Coronary artery (tissue), 2 donors: ENCODE results near the gene FRMPD4.

Experiments
- DNase-seq: peaks from one replicate; pipeline ENCODE4 v3.0.0-alpha.2; 2017; ENCODE audit warnings: low spot score
- H3K27ac ChIP-seq, 2 donors: fragments of 200-600 bp; sonication (generic); one replicate each; pipeline ENCODE4 v1.5.1; 2016 to 2019
- H3K4me3 ChIP-seq: fragments of 200-600 bp; sonication (generic); 2 replicates; pipeline ENCODE4 v1.5.1; 2016; ENCODE audit warnings: mild to moderate bottlenecking, moderate library complexity
- TF ChIP-seq, protein P1 (sequence below): fragments of 200-600 bp; sonication (generic); IDR thresholded peaks from one replicate; pipeline ENCODE4 v1.5.1; 2019; ENCODE audit warnings: antibody characterized with exemption

The FRMPD4 gene

DNA sequence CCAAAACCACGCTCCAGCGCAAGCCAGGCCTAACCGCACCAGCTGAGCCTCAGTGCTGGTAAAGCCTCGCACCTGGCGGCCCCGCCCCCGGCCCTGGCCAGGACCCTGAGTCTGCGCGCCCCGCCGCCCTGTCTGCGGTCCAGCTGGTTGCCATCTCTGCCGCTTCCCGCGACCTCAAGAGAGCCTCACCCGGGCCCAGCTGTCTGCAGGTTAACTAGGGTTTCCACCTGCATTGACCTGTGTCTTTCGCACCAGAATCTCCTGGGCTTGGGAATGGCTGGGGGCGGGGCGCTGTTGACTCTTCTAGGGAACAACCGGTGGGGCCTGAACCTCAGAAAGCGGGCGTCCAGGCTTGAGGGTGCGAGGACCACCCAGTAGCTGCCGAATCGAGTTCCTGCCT, 445.3 kb downstream of the FRMPD4 start:
- no peak for DNase-seq
- TF ChIP-seq, protein P1, sequence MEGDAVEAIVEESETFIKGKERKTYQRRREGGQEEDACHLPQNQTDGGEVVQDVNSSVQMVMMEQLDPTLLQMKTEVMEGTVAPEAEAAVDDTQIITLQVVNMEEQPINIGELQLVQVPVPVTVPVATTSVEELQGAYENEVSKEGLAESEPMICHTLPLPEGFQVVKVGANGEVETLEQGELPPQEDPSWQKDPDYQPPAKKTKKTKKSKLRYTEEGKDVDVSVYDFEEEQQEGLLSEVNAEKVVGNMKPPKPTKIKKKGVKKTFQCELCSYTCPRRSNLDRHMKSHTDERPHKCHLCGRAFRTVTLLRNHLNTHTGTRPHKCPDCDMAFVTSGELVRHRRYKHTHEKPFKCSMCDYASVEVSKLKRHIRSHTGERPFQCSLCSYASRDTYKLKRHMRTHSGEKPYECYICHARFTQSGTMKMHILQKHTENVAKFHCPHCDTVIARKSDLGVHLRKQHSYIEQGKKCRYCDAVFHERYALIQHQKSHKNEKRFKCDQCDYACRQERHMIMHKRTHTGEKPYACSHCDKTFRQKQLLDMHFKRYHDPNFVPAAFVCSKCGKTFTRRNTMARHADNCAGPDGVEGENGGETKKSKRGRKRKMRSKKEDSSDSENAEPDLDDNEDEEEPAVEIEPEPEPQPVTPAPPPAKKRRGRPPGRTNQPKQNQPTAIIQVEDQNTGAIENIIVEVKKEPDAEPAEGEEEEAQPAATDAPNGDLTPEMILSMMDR = no peak
- Histone ChIP-seq H3K27ac (no peak overlapping the region), H3K4me3 (no peak overlapping the region)

DNA sequence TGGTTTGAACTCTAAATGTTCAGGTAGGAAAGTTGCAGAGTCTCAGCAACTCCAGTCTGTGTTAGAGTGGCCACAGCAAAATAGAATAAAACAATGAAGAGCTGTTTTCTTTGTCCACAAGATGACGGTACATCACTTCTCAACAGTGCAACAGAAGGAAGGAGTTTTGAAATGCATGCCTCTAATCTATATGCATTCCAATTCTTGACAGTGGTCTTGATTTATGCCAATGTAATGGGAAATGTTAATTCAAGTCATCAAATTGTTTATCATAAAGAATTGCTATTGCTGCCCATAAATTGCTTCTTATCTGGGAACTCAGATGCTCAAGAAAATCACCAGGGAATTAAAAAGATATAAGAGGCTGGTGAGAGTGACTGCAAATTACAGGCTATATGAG, 457.4 kb downstream of the FRMPD4 start:
- no peak overlapping the region for H3K27ac ChIP-seq
- TF ChIP-seq, protein P1 = no peak
- no peak overlapping the region for H3K4me3 ChIP-seq
- no peak for DNase-seq

DNA sequence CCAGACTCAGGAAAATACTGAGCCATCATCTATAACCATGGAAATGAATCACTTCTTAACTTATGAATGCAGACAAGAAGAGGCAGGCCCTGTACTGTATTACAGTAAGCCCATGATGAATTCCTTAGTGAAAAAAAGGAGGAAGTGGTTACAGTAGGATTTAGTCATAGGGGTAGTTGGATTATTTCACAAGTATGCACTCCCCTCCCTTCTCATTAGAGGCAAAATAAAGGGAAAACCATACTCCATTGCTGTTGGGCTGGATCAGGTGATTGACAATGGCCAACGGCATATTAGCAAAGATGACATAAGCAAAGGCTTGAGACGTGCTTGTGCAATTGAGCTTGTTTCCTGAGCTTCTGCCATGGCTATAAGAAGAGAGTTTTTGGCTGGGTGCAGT, 471.8 kb downstream of the FRMPD4 start:
- no peak overlapping the region for H3K4me3 ChIP-seq
- TF ChIP-seq, protein P1 = no peak
- DNase-seq = no peak
- no peak overlapping the region for H3K27ac ChIP-seq

DNA sequence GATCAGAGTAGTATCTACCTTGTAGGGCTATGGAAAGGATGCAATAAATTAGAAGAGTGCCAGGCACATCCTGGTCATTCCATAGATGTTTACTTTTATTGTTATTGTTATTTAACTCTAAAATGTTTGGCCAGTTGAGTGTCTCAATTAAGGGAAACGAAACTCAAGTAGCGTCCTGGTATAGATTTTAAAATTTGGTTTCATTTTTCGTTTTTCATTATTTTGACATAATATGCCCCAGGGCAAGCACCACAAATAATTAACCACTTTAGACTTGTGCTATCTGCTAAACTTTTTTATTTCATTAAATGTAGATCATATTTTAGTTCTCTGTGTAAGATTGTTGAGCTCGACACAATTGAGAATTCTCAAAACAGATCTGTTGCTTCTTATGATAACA, 473.2 kb downstream of the FRMPD4 start:
- Histone ChIP-seq H3K27ac (no peak overlapping the region), H3K4me3 (no peak overlapping the region)
- TF ChIP-seq, protein P1 = no peak
- no peak for DNase-seq

DNA sequence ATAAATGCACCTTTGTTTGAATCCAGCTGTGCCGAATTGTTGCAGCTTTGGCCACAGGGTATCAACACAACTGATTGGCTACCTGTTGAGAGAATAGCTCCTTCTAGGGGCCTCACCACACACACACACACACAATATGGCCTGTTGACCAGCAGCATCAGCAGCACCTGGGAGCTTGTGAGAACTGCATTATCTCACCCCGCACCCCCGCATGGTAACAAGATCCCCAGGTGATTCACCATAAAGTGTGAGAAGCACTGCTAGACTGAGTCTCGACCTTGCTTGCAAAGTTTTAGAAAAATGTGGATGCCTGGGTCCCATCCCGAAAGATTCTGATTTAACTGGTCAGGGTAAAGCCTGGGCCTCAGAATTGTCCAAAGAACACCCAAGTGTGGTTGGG, 476.0 kb downstream of the FRMPD4 start:
- DNase-seq = no peak
- H3K4me3 ChIP-seq = no peak overlapping the region
- TF ChIP-seq, protein P1 = no peak
- H3K27ac ChIP-seq = no peak overlapping the region

DNA sequence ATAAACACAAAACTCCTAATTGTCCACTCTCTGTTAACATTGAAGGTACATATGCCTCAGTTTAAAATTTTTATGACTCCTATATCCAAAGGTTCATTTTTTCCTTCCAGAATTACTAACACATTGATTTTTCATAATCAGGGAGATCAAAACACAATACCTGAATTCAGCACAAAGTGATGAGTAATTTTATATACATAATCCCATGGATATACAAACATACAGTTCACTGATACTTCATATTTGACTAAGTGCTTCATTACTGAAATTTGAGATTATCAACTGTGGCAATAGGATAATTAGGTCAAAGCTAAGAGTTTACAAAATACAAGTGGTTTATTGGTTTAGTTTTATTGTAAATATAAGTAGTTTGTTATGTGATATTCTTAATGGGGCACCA, 476.8 kb downstream of the FRMPD4 start:
- H3K4me3 ChIP-seq = no peak overlapping the region
- TF ChIP-seq, protein P1 = no peak
- DNase-seq = no peak
- no peak overlapping the region for H3K27ac ChIP-seq

DNA sequence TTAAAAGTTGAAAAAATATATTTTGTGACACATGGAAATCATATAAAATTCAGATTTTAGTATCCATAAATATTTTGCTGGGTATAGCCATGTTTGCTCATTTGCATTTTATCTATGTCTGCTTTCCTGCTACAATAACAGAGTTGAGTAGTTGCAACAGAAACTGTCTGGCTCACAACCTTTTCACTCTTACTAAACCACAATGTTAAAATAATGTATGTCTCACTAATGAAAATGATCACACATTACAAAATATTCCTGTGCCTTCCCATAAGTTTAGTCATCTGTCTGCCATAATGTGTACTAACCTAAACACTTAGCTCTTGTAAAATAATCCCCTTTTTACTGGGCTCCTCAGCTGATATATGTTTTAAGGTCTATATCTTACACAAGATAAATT, 479.0 kb downstream of the FRMPD4 start:
- no peak overlapping the region for H3K4me3 ChIP-seq
- no peak overlapping the region for H3K27ac ChIP-seq
- no peak for DNase-seq
- TF ChIP-seq, protein P1 = no peak
